ENCODE results near the gene EXOC6.

EXOC6 gene

GRCh38 chr10:93073539-93074146 lies 225.3 kb downstream of the EXOC6 start, which contains the start of gene CYP26A1:
Gene CYP26A1, plus strand, starts transcription at chr10:93073893. Its CDS starts 42 bp downstream, at chr10:93073935.
- Histone ChIP-seq H3K4me3 (ENCODE audit: low read depth, low read length) (no peak within 1 kb of the TSS), H3K4me1 (no peaks in the 10 kb centered on the region), H3K27me3 (peaks cover 78% of the 10 kb centered on the region), H3K36me3 (no peaks in the 10 kb centered on the region), H3K9me3 (no peaks in the 10 kb centered on the region)
- no peak for TF ChIP-seq CTCF (IDR thresholded peaks at IDR 0.05; ENCODE audit: low read depth, low read length)
- DNase-seq: no peak

GRCh38 chr10:93074147-93074596 lies 225.9 kb downstream of the EXOC6 start:
- Histone ChIP-seq H3K9me3 (no peaks in the 10 kb centered on the region), H3K36me3 (no peaks in the 10 kb centered on the region), H3K4me1 (no peaks in the 10 kb centered on the region), H3K4me3 (ENCODE audit: low read depth, low read length) (no peak overlapping the region), H3K27me3 (peaks cover 72% of the 10 kb centered on the region)
- TF ChIP-seq CTCF (IDR thresholded peaks at IDR 0.05; ENCODE audit: low read depth, low read length): no peak
- DNase-seq: no peak

GRCh38 chr10:93074597-93075368 lies 226.5 kb downstream of the EXOC6 start:
- Histone ChIP-seq H3K4me1 (no peaks in the 10 kb centered on the region), H3K9me3 (no peaks in the 10 kb centered on the region), H3K36me3 (no peaks in the 10 kb centered on the region), H3K27me3 (peaks cover 72% of the 10 kb centered on the region), H3K4me3 (ENCODE audit: low read depth, low read length) (no peak overlapping the region)
- no peak for DNase-seq
- no peak for TF ChIP-seq CTCF (IDR thresholded peaks at IDR 0.05; ENCODE audit: low read depth, low read length)

- Histone ChIP-seq H3K4me1 (no peaks in the 10 kb centered on the region), H3K9me3 (no peaks in the 10 kb centered on the region), H3K36me3 (no peaks in the 10 kb centered on the region), H3K27me3 (peaks cover 64% of the 10 kb centered on the region), H3K4me3 (ENCODE audit: low read depth, low read length) (no peak overlapping the region)
- no peak for TF ChIP-seq CTCF (IDR thresholded peaks at IDR 0.05; ENCODE audit: low read depth, low read length)
- DNase-seq: no peak
Measured at GRCh38 chr10:93075369-93076221, 227.3 kb downstream of the EXOC6 start.

- no peaks in the 10 kb centered on the region for H3K36me3 ChIP-seq
- DNase-seq: no peak
- H3K27me3 ChIP-seq: peaks cover 58% of the 10 kb centered on the region
- no peak for TF ChIP-seq CTCF (IDR thresholded peaks at IDR 0.05; ENCODE audit: low read depth, low read length)
- no peaks in the 10 kb centered on the region for H3K4me1 ChIP-seq
- no peaks in the 10 kb centered on the region for H3K9me3 ChIP-seq
- no peak overlapping the region for H3K4me3 ChIP-seq (ENCODE audit: low read depth, low read length)
Measured at GRCh38 chr10:93076871-93077270, 228.6 kb downstream of the EXOC6 start.
